Endodermal cell (in vitro differentiated cells): Measurements from ENCODE around the gene CHN2. TPM values are rescaled to one million over a fixed set of nuclear protein-coding genes. Genes with fewer than 3 reads are reported as not detected.

ENCODE experiments used
- DNase-seq: peaks from one replicate; pipeline ENCODE4 v3.0.0-alpha.2; 2017
- H3K27ac ChIP-seq: 2 replicates; pipeline ENCODE4 v1.5.1; 2013; ENCODE audit warnings: mild to moderate bottlenecking, low read depth, low read length, moderate library complexity
- H3K27me3 ChIP-seq: 2 replicates; pipeline ENCODE4 v1.6.1; 2013; ENCODE audit warnings: mild to moderate bottlenecking, low read length, moderate library complexity; ENCODE audit not compliant: insufficient read depth, control insufficient read depth, poor library complexity, severe bottlenecking
- H3K36me3 ChIP-seq: 2 replicates; pipeline ENCODE4 v1.7.0; 2013; ENCODE audit warnings: mild to moderate bottlenecking, low read length, moderate library complexity; ENCODE audit not compliant: control insufficient read depth, insufficient read depth
- H3K4me1 ChIP-seq: one replicate; pipeline ENCODE4 v1.7.0; 2013; ENCODE audit warnings: low read length; ENCODE audit not compliant: control insufficient read depth, insufficient read depth
- H3K4me3 ChIP-seq: 2 replicates; pipeline ENCODE4 v1.5.1; 2013; ENCODE audit warnings: mild to moderate bottlenecking, low read length, moderate library complexity
- H3K9ac ChIP-seq: 2 replicates; pipeline ENCODE4 v1.6.1; 2013; ENCODE audit warnings: mild to moderate bottlenecking, low read length, moderate library complexity; ENCODE audit not compliant: poor library complexity, severe bottlenecking; ENCODE audit errors: extremely low read depth
- H3K9me3 ChIP-seq: 2 replicates; pipeline ENCODE4 v1.6.1; 2013; ENCODE audit warnings: mild to moderate bottlenecking, low read length, moderate library complexity; ENCODE audit not compliant: control insufficient read depth
- H3K27ac Mint-ChIP-seq: 2 replicates; pipeline ENCODE4 v1.8.0; 2020; ENCODE audit warnings: mixed read lengths
- H3K27me3 Mint-ChIP-seq: 2 replicates; pipeline ENCODE4 v1.8.0; 2021; ENCODE audit warnings: mild to moderate bottlenecking, mixed read lengths; ENCODE audit not compliant: insufficient read depth
- H3K36me3 Mint-ChIP-seq: 2 replicates; pipeline ENCODE4 v1.8.0; 2020; ENCODE audit warnings: low read depth, mixed read lengths
- H3K4me1 Mint-ChIP-seq: 2 replicates; pipeline ENCODE4 v1.8.0; 2020; ENCODE audit warnings: mixed read lengths
- H3K4me3 Mint-ChIP-seq: 2 replicates; pipeline ENCODE4 v1.8.0; 2020; ENCODE audit warnings: mild to moderate bottlenecking, moderate library complexity, mixed read lengths
- H3K9me3 Mint-ChIP-seq: 2 replicates; pipeline ENCODE4 v1.8.0; 2020; ENCODE audit warnings: mild to moderate bottlenecking, mixed read lengths
- WGBS, 2 experiments: methylation state at CpG; one replicate each; pipeline versions ENCODE4 v1.1.5 to v1.1.7; 2013; ENCODE audit warnings: missing lambda C conversion rate in 2 of 2, mixed read lengths in 1 of 2; ENCODE audit not compliant: insufficient coverage in 1 of 2, insufficient read length in 1 of 2; 5-methylcytosine and 5-hydroxymethylcytosine counted together
- total RNA-seq, 2 donors: library from RNA; stranded (reverse); fragmentation: NEBNext Ultra II Directional in 1 of 2; extraction: Animal tissue kit (Norgen Biotek cat#: 25700) in 1 of 2; gene quantifications; 2 replicates in 1 of 2; 3 replicates in 1 of 2; pipeline ENCODE4 v1.2.1, GENCODE V29; 2021
- TF ChIP-seq, protein P1 (sequence below): fragments of 200-600 bp; sonication (generic); conservative IDR thresholded peaks from 2 replicates; pipeline ENCODE4 v1.5.0; 2021; ENCODE audit warnings: antibody characterized with exemption, mild to moderate bottlenecking

The CHN2 gene
- total RNA-seq, 2 donors from 2014 or later, result 14.0 to 14.1 TPM

DNA sequence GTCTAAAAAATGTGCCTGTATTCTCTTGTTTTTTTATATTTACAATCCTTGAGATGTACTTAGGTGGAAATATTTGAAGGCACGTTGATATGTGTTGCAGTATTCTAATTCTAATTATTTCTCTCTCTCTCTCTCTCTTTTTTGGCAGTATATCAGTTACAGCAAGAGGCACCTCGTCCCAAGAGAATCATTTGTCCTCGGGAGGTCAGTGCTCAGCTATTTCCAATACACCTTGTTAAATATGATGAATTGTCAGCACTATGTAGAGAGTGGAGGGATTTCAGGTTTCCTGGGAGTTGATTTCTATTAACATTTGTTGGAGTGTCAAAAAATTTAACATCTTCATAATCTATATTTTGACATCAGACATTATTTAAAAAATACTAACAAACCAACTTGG lies 173.2 kb downstream of the CHN2 start:
- Mint-ChIP-seq H3K27me3 (no peaks in the 10 kb centered on the region), H3K36me3 (no peaks in the 10 kb centered on the region)
- TF ChIP-seq, protein P1, sequence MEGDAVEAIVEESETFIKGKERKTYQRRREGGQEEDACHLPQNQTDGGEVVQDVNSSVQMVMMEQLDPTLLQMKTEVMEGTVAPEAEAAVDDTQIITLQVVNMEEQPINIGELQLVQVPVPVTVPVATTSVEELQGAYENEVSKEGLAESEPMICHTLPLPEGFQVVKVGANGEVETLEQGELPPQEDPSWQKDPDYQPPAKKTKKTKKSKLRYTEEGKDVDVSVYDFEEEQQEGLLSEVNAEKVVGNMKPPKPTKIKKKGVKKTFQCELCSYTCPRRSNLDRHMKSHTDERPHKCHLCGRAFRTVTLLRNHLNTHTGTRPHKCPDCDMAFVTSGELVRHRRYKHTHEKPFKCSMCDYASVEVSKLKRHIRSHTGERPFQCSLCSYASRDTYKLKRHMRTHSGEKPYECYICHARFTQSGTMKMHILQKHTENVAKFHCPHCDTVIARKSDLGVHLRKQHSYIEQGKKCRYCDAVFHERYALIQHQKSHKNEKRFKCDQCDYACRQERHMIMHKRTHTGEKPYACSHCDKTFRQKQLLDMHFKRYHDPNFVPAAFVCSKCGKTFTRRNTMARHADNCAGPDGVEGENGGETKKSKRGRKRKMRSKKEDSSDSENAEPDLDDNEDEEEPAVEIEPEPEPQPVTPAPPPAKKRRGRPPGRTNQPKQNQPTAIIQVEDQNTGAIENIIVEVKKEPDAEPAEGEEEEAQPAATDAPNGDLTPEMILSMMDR, result no peak

DNA sequence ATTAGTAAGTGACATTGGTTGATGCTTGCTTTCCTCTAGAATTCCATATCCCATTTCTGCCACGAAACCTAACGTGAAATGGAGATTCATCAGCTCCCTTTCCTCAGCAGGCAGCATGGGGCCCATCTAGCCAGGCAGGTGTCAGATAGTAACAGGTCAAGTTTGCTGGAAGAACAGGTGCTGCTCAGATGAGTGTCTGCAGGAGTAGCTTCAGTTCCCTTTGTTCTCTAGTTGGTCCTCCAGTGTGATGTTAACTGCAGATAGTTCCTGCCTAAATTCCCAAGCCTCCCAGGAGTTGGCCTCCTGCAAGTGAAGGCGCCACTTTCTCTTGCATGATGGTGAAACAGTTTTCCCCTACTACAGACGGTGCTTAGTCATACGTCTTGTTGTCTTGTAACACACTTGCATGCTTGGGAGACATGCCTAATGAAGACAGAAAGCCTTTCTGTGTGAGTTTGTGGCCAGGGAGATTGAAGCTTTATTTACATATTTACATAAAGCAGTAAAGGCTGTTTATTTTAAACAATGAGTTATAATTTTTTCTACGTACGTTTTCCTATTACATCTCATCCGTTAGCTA lies 175.4 kb downstream of the CHN2 start:
- H3K27ac Mint-ChIP-seq, result no peak overlapping the region
- Histone ChIP-seq H3K9me3 (no peaks in the 10 kb centered on the region), H3K27me3 (no peaks in the 10 kb centered on the region), H3K36me3 (no peaks in the 10 kb centered on the region), H3K27ac (no peak overlapping the region), H3K4me3 (no peak overlapping the region), H3K9ac (no peak overlapping the region), H3K4me1 (no peaks in the 10 kb centered on the region)
- no peaks in the 10 kb centered on the region for H3K36me3 Mint-ChIP-seq
- peak; percentile 39 for DNase-seq
- H3K9me3 Mint-ChIP-seq, result no peaks in the 10 kb centered on the region
- TF ChIP-seq, protein P1, result no peak
- H3K4me1 Mint-ChIP-seq, result no peaks in the 10 kb centered on the region
- H3K27me3 Mint-ChIP-seq, result no peaks in the 10 kb centered on the region
- no peak overlapping the region for H3K4me3 Mint-ChIP-seq
- 91 to 98% methylated on average over 6 to 8 of the region's 8 CpGs for WGBS, 2 experiments

More for the DNA sequence above, 173.2 kb downstream of the CHN2 start:
- no peak overlapping the region for H3K27ac ChIP-seq
- no peaks in the 10 kb centered on the region for H3K4me1 Mint-ChIP-seq
- H3K4me3 ChIP-seq, result no peak overlapping the region
- H3K4me1 ChIP-seq, result no peaks in the 10 kb centered on the region
- no peaks in the 10 kb centered on the region for H3K9me3 ChIP-seq
- H3K4me3 Mint-ChIP-seq, result no peak overlapping the region
- no peak overlapping the region for H3K27ac Mint-ChIP-seq
- 100% methylated on average over 3 of the region's 3 CpGs; no CpG with 5 or more reads in 1 of the 2 experiments for WGBS, 2 experiments
- H3K9me3 Mint-ChIP-seq, result no peaks in the 10 kb centered on the region
- H3K27me3 ChIP-seq, result no peaks in the 10 kb centered on the region
- DNase-seq, result no peak
- H3K36me3 ChIP-seq, result no peaks in the 10 kb centered on the region
- H3K9ac ChIP-seq, result no peak overlapping the region

DNA sequence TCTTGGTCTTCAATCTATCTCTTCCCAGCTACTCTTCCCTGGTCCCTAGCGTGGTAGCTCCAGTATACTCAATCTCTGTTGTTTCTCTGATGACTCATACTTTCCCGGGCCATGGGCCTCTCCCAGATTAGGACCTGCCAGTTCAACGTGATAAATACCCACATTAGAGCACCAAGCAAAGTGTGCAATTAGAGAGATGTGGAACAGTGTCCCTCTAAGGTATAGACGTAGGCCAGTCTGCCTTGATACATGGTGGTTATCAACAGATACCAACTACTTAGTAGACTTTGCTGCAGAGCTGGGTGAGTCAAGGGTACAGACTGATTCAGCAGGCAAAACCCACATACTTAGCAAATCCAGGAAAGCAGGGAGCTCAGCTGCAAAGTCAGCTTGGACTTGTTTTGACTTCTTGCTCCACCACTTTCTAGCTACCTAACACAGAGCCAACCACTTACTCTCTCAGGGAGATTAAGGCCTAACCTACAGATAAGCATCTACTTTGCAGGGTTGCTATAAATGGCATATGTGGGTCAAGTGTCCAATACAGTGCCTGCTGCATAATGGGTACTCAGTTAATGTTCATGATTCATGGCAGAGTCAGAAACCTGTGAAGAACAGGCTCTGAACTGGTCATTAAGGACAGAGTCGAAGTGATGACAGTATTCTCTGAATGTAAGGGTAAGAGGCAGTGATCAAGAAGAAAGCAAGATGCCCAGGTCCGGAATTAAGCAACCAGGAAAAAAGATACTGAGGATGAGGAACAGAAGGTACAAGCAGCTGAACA lies 176.1 kb downstream of the CHN2 start:
- H3K4me1 Mint-ChIP-seq, result peaks cover 4% of the 10 kb centered on the region
- Histone ChIP-seq H3K9ac (no peak overlapping the region), H3K27ac (no peak overlapping the region), H3K4me3 (no peak overlapping the region), H3K27me3 (no peaks in the 10 kb centered on the region), H3K36me3 (no peaks in the 10 kb centered on the region), H3K4me1 (peaks cover 3% of the 10 kb centered on the region), H3K9me3 (no peaks in the 10 kb centered on the region)
- no peak overlapping the region for H3K4me3 Mint-ChIP-seq
- peaks cover 2% of the 10 kb centered on the region for H3K36me3 Mint-ChIP-seq
- H3K27me3 Mint-ChIP-seq, result no peaks in the 10 kb centered on the region
- TF ChIP-seq, protein P1, result no peak
- no peaks in the 10 kb centered on the region for H3K9me3 Mint-ChIP-seq
- no peak overlapping the region for H3K27ac Mint-ChIP-seq
- 92 to 96% methylated on average over 4 to 6 of the region's 6 CpGs for WGBS, 2 experiments
- DNase-seq, result peak; percentile 40
